Activated CD4-positive, alpha-beta T cell treated with anti-CD3 and anti-CD28 coated beads, Interleukin-2, amount 10 ng/mL, durations not matched to agents 24 days and 14 days (primary cell): ENCODE data around the gene HIGD1C. TPM values are rescaled to one million over a fixed set of nuclear protein-coding genes. Genes with fewer than 3 reads are reported as not detected.
"Not testable (repeated sequence)": the region's sequence is repeated elsewhere in the genome, so short reads cannot be mapped to it uniquely, and the experiment has no call there.

Experiments
- DNase-seq: peaks from one replicate; pipeline ENCODE4 v3.0.0; 2022
- H3K27ac Mint-ChIP-seq: one replicate; pipeline ENCODE4 v1.8.0; 2022; ENCODE audit warnings: mild to moderate bottlenecking, mixed read lengths
- H3K27me3 Mint-ChIP-seq: one replicate; pipeline ENCODE4 v1.8.0; 2022; ENCODE audit warnings: mixed read lengths
- H3K36me3 Mint-ChIP-seq: one replicate; pipeline ENCODE4 v1.8.0; 2022; ENCODE audit warnings: low read depth, mild to moderate bottlenecking, mixed read lengths
- H3K4me1 Mint-ChIP-seq: one replicate; pipeline ENCODE4 v1.8.0; 2021; ENCODE audit warnings: mixed read lengths
- H3K4me3 Mint-ChIP-seq: one replicate; pipeline ENCODE4 v1.8.0; 2022; ENCODE audit warnings: mild to moderate bottlenecking, moderate library complexity, mixed read lengths
- H3K9me3 Mint-ChIP-seq: one replicate; pipeline ENCODE4 v1.8.0; 2021; ENCODE audit warnings: mixed read lengths
- intact Hi-C: fragments of 100-400 bp; cut with micrococcal nuclease; formaldehyde crosslinking; loops from one replicate; pipeline ENCODE4 v1.15.1; 2023
- total RNA-seq: library from RNA; stranded (reverse); gene quantifications from 2 replicates; pipeline ENCODE4 v1.2.3, GENCODE V29; 2022

The HIGD1C gene
- total RNA-seq, 1 donor from 2014 or later: not detected

DNA sequence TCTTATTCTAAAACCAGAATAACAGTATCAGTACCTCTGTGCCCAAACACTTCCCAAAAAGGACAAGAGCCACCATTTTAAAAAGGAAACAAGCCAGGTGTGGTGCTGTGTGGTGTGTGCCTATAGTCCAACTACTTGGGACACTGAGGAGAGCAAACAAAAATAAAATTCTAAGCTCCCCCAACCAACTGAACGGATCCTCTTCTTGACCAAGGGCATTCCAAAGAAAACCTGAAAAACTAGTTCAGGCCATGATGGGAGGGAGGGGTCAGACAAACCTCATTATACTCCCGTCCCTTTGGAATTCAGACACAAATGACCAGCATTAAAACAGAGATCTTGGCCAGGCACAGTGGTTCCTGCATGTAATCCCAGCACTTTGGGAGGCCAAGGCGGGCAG is 53.3 kb downstream of the HIGD1C start:
- peaks cover 48% of the 10 kb centered on the region for H3K36me3 Mint-ChIP-seq
- no peak for DNase-seq
- no peak overlapping the region for H3K4me3 Mint-ChIP-seq
- H3K4me1 Mint-ChIP-seq: peaks cover 11% of the 10 kb centered on the region
- intact Hi-C loops: no loop called here
- no peaks in the 10 kb centered on the region for H3K9me3 Mint-ChIP-seq
- no peak overlapping the region for H3K27ac Mint-ChIP-seq
- no peaks in the 10 kb centered on the region for H3K27me3 Mint-ChIP-seq

DNA sequence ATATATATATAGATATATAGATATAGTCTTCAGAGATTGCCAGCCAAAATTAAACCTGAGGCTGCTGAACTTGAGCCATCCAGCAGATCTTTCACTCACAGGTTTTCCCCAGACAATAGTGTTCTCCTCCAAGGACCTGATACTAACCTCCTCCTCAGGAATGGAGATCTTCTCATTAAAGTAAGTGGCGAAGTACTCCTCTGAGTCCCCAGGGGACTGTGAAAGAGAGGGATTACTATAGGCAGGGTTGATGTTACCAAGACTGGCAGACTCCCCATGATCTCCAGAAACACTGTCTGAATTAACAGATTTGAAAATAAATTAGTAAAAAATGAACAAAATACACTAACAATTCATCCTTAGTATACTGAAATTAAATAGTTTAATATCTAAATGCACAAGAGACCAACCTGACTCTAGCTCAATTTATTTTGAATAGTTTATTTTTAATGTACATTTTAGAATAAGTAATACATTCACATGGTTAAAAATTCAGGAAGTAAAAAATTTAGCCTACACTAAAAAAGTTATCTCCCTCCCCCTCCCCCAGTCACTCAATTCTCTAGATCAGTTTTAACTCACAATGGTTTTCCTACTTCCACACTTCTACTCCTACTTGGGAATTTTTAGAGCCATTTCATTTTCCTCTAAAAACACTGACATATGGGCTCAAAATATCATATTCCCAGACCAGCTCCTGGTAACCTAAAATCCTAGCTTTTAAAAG is 56.1 kb downstream of the HIGD1C start:
- intact Hi-C loops: no loop called here
- peaks cover 24% of the 10 kb centered on the region for H3K4me1 Mint-ChIP-seq
- H3K4me3 Mint-ChIP-seq: peak overlapping the region; percentile 71
- H3K27ac Mint-ChIP-seq: peak overlapping the region; percentile 59
- DNase-seq: no peak
- H3K36me3 Mint-ChIP-seq: peaks cover 47% of the 10 kb centered on the region
- no peaks in the 10 kb centered on the region for H3K9me3 Mint-ChIP-seq
- no peaks in the 10 kb centered on the region for H3K27me3 Mint-ChIP-seq

DNA sequence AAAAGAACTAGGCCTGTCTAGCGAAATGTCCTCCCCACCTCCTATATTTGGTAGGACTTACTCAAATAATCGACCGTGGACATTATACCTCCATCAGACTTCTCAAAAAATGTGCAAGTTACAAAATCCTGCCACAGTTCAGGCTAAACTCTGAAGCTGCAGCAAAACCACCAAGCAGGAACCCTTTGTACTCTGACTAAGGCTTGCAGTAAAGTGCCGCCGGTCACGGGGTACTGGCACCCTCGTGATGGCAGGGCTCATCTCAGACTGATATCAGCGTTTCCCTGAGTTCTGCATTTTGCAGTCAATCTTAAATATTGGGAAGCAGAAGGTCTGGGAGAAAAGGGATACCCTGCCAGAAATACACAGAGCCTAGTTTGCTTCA is 56.7 kb downstream of the HIGD1C start:
- Mint-ChIP-seq H3K4me1 (peaks cover 23% of the 10 kb centered on the region), H3K27ac (peak overlapping the region; percentile 59), H3K4me3 (peak overlapping the region; percentile 71), H3K36me3 (peaks cover 43% of the 10 kb centered on the region), H3K9me3 (no peaks in the 10 kb centered on the region), H3K27me3 (no peaks in the 10 kb centered on the region)
- DNase-seq: peak; percentile 81
- intact Hi-C loops: no loop called here

DNA sequence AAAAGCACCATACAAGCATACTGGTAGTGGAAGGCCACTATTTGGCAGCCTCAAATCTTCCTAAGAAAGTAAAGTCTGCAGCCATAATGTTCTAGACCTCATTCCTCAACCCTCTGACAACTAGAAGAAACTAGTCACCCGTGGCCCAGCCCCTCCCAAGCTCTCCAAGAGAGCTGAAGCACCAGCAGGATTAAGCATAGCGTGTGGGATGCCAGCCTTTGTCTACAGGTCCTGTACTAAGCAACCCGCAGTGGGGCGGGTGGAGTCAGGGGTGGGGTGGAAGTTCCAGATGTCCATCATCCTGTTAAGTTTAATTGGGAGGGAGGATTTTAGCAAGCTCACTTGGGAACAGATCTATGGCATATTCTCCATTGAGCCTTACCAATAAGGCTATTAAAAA is 59.6 kb downstream of the HIGD1C start:
- Mint-ChIP-seq H3K36me3 (peaks cover 22% of the 10 kb centered on the region), H3K4me3 (no peak overlapping the region), H3K27me3 (no peaks in the 10 kb centered on the region), H3K9me3 (no peaks in the 10 kb centered on the region), H3K4me1 (peaks cover 22% of the 10 kb centered on the region), H3K27ac (no peak overlapping the region)
- no peak for DNase-seq
- intact Hi-C loops: loop anchor here (2.0 kb wide), 1 partner anchor 13 kb away; no protein-coding TSS in a partner anchor

DNA sequence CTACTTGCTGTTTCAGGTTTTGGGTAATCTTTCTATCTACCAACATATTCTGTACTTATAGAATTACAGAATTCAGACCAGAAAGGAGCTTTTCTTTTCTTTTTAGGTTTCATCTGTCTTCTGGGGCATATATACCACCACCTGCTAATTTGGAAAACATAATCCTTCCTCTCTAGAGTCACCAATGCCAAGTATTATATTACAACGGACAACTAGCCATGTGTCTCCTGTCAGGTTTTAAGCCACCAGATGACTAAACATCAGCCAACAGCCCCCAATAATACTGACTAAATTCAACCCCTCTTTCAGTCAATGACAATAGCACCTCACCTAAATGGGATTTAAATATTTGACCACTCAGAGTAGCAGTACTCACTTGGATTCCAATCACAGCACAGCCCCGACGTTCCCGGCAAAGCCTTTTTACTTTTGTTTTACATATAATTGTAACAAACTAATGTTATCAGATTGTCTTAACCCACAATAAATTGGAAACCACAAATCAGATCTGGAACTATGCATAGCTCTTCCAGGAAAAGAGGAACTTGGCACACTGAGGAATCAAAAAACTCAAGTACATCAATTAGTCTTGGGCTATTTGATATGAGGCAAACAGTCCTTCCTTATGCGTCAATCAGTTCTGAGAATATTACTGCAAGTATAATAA is 60.4 kb downstream of the HIGD1C start:
- H3K27me3 Mint-ChIP-seq: no peaks in the 10 kb centered on the region
- no peak overlapping the region for H3K27ac Mint-ChIP-seq
- H3K36me3 Mint-ChIP-seq: peaks cover 17% of the 10 kb centered on the region
- intact Hi-C loops: no loop called here
- DNase-seq: no peak
- no peaks in the 10 kb centered on the region for H3K9me3 Mint-ChIP-seq
- H3K4me1 Mint-ChIP-seq: peaks cover 26% of the 10 kb centered on the region
- H3K4me3 Mint-ChIP-seq: no peak overlapping the region

DNA sequence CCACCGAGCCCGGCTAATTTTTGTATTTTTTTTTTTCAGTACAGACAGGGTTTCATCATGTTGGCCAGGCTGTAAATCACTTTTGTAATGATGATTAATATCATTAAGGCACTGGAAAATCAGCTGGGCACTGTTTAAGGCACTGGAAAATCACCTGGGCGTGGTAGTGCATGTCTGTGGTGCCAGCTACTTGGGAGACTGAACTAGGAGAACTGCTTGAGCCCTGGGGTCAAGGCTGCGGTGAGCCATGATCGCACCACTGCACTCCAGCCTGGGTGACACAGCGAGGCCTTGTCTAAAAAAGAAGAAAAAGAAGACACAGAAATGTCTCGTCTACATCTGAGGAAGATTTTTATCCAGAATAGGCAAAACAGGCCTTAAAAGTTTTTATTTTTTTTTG is 61.1 kb downstream of the HIGD1C start:
- H3K4me1 Mint-ChIP-seq: peaks cover 28% of the 10 kb centered on the region
- H3K4me3 Mint-ChIP-seq: no peak overlapping the region
- no peak overlapping the region for H3K27ac Mint-ChIP-seq
- H3K36me3 Mint-ChIP-seq: peaks cover 12% of the 10 kb centered on the region
- H3K9me3 Mint-ChIP-seq: no peaks in the 10 kb centered on the region
- H3K27me3 Mint-ChIP-seq: no peaks in the 10 kb centered on the region
- intact Hi-C loops: no loop called here
- no peak for DNase-seq

DNA sequence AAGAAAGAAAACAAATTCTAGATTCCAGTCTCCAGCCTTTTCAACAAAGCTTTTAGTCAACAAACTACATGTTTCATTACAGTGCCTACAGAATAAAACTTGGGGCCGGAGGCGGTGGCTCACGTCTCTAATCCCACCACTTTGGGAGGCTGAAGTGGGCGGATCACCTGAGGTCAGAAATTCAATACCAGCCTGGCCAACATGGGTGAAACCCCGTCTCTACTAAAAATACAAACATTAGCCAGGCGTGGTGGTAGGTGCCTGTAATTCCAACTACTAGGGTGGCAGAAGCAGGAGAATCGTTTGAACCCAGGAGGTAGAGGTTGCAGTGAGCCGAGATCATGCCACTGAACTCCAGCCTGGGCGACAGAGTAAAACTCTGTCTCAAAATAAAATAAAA is 62.1 kb downstream of the HIGD1C start:
- peaks cover 23% of the 10 kb centered on the region for H3K4me1 Mint-ChIP-seq

DNA sequence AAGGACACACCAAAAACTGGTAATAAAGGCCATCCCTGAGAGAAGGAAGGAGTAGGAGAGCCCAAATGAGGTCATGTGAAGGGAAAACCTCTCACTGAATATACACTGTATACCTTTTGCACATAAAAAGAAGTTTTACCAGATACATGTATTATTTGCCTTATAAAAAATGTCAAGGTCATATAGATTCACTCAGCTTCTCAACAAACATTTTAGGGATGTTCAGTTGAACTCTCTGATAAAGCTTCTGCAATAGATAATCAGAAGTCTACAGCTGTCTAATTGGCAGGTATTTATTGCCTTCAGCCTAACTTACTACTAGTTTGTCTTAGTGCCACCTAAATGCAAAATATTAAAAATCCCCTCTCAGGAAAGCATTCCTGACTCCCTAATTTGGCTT is 65.1 kb downstream of the HIGD1C start:
- DNase-seq: no peak
- H3K4me3 Mint-ChIP-seq: no peak overlapping the region
- H3K4me1 Mint-ChIP-seq: peaks cover 34% of the 10 kb centered on the region
- no peaks in the 10 kb centered on the region for H3K27me3 Mint-ChIP-seq
- intact Hi-C loops: no loop called here
- peaks cover 10% of the 10 kb centered on the region for H3K36me3 Mint-ChIP-seq
- no peaks in the 10 kb centered on the region for H3K9me3 Mint-ChIP-seq
- peak overlapping the region; percentile 39 for H3K27ac Mint-ChIP-seq

More for the DNA sequence above, 62.1 kb downstream of the HIGD1C start:
- DNase-seq, H3K27me3 Mint-ChIP-seq, H3K9me3 Mint-ChIP-seq, H3K4me3 Mint-ChIP-seq, H3K36me3 Mint-ChIP-seq, intact Hi-C loops, H3K27ac Mint-ChIP-seq: not testable (repeated sequence)

DNA sequence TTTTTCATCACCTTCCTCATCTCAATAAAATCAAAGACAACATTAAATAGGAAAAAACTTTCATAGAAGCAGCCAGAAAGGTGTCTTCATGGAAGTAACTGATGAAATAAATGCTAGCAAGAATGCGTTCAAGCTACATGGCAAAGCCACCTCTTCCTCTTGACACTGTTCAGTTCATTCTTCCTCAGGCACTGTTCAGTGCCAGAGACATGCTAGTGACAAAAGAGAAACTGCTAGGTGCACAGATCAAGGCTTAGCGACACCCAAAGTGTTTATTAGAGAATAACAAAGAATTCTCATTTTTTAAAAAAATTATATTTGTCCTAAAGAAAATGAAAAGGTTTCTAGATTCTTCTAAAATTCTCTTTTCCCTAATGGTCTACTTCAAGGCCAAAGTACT is 66.6 kb downstream of the HIGD1C start:
- H3K36me3 Mint-ChIP-seq: peaks cover 11% of the 10 kb centered on the region
- no peak overlapping the region for H3K4me3 Mint-ChIP-seq
- no peaks in the 10 kb centered on the region for H3K27me3 Mint-ChIP-seq
- H3K9me3 Mint-ChIP-seq: no peaks in the 10 kb centered on the region
- peaks cover 34% of the 10 kb centered on the region for H3K4me1 Mint-ChIP-seq
- H3K27ac Mint-ChIP-seq: no peak overlapping the region
- DNase-seq: no peak
- intact Hi-C loops: no loop called here

DNA sequence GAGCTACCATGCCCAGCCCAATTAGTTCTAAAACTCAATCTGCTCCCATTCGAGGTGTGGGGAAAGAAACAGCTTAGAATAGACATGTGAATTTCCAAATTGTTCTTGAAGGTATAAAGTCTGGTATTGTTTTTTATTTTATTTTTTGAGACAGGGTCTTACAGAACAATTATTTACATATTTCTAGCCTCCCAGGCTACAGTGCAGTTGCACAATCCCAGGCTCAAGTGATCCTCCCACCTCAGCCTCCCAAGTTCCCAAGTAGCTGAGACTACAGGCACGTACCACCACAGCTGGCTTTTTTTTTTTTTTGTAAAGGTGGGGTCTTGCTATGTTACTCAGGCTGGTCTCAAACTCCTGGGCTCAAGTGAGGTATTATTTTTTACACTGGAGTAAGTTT is 67.6 kb downstream of the HIGD1C start:
- no peak for DNase-seq
- intact Hi-C loops: loop anchor here (10.0 kb wide), 1 partner anchor 615 kb away; the partner anchor contains the start of gene LARP4
- H3K4me1 Mint-ChIP-seq: peaks cover 44% of the 10 kb centered on the region
- peaks cover 16% of the 10 kb centered on the region for H3K36me3 Mint-ChIP-seq
- H3K27ac Mint-ChIP-seq: no peak overlapping the region
- no peak overlapping the region for H3K4me3 Mint-ChIP-seq
- no peaks in the 10 kb centered on the region for H3K27me3 Mint-ChIP-seq
- H3K9me3 Mint-ChIP-seq: no peaks in the 10 kb centered on the region

Other genes starting within 250 kb of the HIGD1C start
- gene ATF1, start 188.4 kb upstream of the HIGD1C start, total RNA-seq: 66.0 and 67.6 TPM in 2 replicates
- not detected in 2 replicates for gene TMPRSS12, start 109.6 kb upstream of the HIGD1C start, total RNA-seq
- 54.2 and 56.2 TPM in 2 replicates for gene SLC11A2, start 73.8 kb downstream of the HIGD1C start, total RNA-seq
- gene LETMD1, start 95.8 kb downstream of the HIGD1C start, total RNA-seq: 75.7 and 77.8 TPM in 2 replicates
- 22.7 and 22.9 TPM in 2 replicates for gene CSRNP2, start 131.1 kb downstream of the HIGD1C start, total RNA-seq
- 43.1 and 46.3 TPM in 2 replicates for gene TFCP2, start 220.6 kb downstream of the HIGD1C start, total RNA-seq